DLD1 (cell line): ENCODE data around the gene BAIAP2.
"Not testable (repeated sequence)": the region's sequence is repeated elsewhere in the genome, so short reads cannot be mapped to it uniquely, and the experiment has no call there.

Experiments
- in situ Hi-C: cut with HindIII; loops from 2 replicates; pipeline ENCODE4 v1.10.0; 2017; ENCODE audit warnings: low sequenced_read_pairs

The BAIAP2 gene

GRCh38 chr17:81150377-81151077 lies 115.6 kb downstream of the BAIAP2 start:
- in situ Hi-C loops: no loop called here

- in situ Hi-C loops: no loop called here
Measured at GRCh38 chr17:81151278-81151677, 116.3 kb downstream of the BAIAP2 start.

DNA sequence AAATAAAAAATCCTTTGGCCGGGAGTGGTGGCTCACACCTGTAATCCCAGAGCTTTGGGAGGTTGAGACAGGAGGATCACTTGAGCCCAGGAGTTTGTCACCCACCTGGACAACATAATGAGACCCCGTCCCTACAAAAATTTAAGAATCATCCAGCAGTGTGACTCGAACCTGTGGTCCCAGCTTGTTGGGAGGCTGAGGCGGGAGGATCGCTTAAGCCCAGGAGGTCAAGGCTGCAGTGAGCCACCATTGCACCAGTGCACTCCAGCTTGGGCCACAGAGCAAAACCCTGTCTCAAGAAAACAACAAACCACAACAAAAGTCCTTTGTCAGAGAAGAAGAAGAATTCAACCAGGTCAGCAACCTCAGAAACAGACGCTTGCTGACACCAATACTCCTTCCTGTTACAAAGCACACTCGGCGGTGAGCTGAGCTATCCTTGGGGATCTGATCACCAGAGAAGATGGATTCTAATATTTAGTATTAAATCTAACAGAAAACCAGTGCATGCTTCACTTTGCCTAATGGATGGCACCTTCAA lies 117.4 kb downstream of the BAIAP2 start:
- in situ Hi-C loops: no loop called here

DNA sequence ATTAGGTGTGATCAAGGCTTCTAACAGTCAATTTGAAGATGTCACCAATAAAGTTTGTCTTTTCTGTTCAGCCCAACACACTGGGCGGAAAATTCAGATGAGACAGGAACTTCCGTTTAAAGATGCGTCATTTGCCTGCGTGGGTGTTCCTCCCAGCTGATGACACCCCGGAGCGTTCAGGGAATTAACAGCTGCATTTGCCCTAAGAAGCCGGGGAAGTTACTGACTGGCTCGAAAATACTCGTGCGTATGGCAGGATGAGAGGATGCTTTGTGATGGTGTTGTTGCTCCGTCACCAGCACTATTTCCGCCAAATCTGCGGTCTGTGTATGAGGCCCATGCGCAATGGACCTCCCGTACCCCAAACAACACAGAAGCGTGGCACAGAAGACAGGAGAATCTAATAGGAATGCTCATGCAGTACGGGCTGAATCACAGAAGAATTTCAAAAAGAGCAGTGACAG lies 118.4 kb downstream of the BAIAP2 start:
- in situ Hi-C loops: no loop called here

DNA sequence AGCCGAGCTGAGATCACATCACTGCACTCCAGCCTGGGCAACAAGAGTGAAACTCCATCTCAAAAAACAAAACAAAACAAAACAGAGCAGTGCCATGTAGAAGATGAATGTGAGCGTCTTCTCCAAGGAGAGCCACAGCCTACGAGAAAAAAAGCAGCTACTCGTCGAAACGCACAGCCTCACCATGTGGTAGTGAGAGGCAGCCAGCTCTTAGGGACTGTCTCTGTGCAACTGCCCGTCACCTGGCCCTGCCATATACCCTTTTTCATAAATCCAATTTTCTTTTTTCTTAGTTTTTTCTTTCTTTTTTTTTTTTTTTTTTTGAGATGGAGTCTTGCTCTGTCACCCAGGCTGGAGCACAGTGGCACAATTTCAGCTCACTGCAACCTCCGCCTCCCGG lies 119.1 kb downstream of the BAIAP2 start:
- in situ Hi-C loops: not testable (repeated sequence)

- in situ Hi-C loops: no loop called here
Measured at GRCh38 chr17:81154961-81155360, 120.0 kb downstream of the BAIAP2 start.

- in situ Hi-C loops: no loop called here
Measured at GRCh38 chr17:81156866-81157805, 122.2 kb downstream of the BAIAP2 start.

DNA sequence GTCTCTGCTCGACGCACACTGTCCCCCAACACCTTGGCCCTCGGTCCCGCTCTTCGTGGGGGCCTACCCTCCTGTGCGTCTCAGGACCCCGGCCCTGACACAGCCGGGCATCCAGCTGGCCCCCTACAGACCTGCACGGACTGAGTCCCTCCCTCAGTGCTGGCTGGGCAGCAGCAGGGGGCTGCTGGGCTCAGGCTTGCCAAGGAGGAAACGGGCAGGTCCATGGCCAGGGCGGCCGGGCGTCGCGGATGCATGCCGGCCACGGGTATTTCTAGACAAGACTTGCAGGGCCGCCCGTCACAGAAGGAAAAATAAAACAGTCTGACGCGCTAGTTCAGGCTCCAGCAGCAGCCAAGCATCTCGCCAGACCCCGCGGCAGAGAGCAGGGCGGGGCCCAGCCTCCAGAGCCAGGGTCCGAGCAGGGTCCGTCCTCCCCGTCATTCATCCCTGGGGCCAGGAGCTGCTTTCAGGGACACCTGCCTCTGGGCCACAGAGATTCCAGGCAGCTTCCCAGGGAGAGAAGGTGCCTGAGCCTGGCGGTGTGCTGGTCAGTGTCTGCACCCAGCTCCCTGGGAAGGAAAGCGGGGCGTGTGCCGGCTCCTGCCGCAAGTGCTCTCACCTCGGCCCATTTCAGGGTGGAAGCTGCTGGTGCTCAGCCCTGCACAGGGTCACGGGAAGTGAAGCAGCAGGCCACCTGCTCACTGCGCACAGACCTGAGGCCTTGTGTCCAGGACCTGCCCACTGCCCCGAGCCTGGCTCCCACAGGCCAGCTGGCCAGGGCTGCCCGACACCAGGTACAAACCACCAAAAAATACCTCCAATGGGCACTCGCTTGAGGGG lies 123.1 kb downstream of the BAIAP2 start:
- in situ Hi-C loops: no loop called here

DNA sequence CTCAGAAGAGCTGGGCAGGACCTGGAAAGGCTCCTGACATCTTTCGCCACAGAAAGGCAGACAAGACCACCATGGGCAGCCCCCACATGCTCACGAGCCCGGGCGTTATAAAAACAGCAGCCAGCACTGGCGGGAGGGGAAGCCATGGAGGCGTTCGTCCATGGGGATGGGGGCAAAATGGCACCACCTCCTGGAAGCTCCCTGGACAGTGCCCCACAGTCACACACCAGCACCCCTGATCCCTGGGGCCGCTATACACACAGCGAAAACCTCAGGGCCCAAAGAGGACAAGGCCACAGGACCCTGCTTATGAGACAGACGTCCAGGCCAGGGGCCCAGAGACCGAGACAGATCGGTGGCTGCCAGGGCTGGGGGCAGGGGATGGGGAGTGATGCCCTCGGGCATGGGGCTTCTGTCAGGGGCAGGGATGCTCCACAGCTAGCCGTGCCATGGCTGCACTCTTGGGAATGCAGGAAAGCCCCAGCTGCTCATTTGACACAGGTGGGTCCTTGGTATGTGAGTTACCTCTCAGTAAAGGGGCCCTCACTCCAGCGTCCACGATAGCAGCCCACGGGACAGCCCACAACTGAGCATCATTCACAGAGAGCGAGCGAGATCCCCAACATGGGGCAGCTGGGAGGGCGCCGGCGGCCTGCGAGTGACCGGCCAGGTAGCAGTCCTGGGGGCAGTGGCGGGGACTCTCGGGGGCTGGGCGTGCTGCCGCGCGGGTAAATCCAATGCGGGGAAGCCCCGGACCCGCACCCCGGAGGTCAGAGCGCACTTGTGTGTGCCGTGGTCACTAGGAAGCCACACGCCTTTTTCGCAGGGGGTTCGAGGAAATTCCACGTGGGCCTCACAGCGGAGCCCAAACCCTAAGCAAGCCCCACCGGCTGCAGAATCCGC lies 124.0 kb downstream of the BAIAP2 start:
- in situ Hi-C loops: no loop called here

GRCh38 chr17:81159611-81160265 lies 124.8 kb downstream of the BAIAP2 start:
- in situ Hi-C loops: no loop called here

DNA sequence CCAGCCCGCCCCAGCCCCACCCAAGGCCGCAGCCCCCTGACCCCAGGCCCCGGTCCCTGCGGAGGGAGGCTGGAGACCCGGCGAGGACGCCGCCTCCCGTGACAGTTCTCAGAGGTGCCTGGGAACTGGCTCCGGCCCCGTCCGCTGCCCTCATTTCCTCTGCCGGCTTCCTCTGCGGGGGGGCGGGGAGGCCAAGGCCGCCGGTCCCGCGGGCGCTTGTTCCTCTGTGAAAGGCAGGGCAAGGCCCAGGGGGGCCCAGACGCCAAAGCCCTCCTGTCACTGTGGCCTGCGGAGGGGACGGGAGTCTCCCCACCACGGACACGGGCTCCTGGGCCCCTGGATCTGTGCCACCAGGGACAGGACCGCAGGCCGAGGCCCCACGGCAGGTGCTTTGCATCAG lies 125.4 kb downstream of the BAIAP2 start:
- in situ Hi-C loops: no loop called here

DNA sequence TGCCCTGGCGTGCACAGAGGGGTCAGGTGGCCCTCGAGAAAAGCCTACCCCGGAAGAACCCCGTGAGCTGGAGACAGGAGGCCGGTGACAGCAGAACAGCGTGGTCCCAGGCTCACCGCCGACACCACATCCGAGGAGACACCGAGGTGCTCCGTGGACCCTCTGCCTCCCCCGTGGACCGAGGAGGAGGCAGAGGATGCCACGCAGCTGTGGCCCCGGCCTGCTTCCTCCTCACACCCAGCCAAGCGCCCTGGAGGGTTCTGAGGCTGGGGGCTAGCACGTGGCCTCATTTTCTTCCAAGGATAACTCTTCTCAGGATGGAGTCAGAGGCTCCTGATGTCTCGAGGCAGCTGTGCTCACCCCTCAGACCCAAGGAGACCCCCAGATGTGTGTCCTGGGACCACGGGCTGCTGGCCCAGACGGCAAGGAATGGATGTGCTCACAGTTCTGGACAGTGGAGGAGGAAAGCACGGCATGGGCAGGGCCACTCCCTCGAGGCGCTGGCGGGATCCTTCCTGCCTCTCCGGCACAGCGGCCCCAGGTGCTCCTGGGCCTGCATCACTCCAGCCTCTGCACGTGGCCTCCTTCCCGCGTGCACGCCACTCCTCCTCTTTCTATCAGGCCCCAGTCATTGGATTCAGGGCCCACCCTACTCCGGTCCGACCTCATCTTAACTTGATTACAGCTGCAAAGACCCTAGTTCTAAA lies 125.9 kb downstream of the BAIAP2 start:
- in situ Hi-C loops: no loop called here

- in situ Hi-C loops: no loop called here
Measured at GRCh38 chr17:81161536-81161935, 126.6 kb downstream of the BAIAP2 start.

- in situ Hi-C loops: no loop called here
Measured at GRCh38 chr17:81161972-81162371, 127.0 kb downstream of the BAIAP2 start.

GRCh38 chr17:81162491-81162890 lies 127.5 kb downstream of the BAIAP2 start:
- in situ Hi-C loops: no loop called here

DNA sequence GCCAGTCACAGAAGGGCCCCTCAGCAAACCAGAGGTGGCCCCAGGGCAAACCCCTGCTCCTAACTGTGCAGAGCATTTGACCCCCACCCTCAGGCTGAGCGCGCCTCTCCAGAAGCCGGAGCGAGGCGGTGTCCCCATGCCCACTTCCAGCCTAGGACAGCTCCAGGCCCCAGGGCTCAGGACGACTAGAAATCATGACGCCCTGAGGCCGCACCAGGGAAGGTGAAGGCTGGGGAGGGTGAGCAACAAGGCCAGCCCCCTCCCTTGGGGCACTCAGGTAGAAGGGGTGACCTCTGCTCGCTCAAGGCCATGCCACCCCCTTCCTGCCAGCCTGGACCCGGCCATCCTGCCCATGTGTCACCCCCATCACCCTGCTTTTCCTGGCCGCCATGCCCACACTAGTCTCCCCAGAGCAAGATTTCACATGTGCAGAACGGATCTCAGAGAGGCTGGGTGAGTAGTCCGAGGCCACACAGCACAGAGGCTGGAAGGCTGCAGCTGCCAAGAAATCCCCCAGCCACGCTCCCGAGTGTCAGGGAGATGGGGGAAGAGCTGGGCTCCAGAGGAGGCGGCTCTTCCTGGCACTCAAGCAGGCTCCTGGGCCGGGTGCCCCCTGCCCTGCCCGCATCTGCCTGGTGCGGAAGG lies 128.2 kb downstream of the BAIAP2 start:
- in situ Hi-C loops: no loop called here

DNA sequence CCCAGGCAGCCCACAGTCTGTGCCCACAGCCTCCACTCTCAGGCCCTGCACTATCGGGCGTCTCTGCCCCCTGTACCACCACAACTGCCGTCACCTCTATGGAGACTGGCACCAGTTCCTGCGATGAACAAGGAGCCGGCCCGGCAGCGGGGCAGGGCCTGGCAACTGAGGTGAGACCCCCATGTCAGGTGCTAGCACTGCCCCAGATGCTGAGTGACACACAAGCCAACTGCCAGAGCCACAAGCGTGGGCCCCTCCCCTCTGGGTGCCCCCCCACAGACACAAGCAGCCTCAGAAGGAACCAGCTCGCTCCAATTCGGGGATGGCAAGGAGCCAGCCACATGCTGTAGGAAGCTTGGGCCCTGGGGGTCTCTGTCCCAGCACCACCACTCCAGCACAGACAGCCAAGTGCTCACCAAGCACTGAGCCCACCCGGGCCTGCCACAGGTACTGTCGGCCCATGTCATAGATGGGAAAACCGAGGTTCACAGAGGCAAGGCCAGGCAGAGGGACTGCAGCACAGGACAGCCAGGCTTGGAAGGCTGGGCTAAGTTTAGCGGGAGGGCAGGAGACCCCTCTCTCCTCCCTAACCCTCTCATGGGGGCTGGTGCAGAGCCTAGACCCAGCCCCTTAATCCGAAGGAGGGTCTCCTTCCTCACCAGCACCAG lies 128.9 kb downstream of the BAIAP2 start:
- in situ Hi-C loops: no loop called here
